Hematopoietic multipotent progenitor cell treated with erythropoietin and hydrocortisone succinate and interleukin-3 and kit ligand, for 4 days (in vitro differentiated cells): Measurements from ENCODE around the gene ZBTB24.
A peak's percentile ranks its signal among the peaks of the same experiment; 100 is the strongest.

Experiments
- DNase-seq: peaks from one replicate; pipeline ENCODE4 v3.0.0-alpha.2; 2015

ZBTB24 gene

GRCh38 chr6:109449064-109449794 lies 33.8 kb downstream of the ZBTB24 start:
- no peak for DNase-seq

DNA sequence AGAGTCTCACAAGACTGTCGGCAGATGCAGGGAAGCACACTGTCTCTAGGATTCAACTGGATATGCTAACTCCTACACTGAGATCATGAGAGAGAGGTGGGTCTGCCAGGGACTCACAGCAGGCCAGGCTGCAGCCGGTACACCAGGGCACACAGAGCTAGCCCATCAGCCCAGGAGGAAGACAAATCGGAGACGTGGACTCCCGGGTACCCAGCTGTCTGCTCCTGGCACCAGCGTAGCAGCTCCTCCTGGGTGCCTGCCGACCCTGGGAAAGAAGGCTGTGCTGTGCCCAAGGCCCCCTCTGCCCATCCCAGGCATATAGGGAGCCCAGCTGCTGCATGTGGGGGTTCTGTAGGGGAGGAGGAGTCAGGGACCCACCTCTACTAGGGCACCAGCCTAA lies 34.4 kb downstream of the ZBTB24 start:
- no peak for DNase-seq

DNA sequence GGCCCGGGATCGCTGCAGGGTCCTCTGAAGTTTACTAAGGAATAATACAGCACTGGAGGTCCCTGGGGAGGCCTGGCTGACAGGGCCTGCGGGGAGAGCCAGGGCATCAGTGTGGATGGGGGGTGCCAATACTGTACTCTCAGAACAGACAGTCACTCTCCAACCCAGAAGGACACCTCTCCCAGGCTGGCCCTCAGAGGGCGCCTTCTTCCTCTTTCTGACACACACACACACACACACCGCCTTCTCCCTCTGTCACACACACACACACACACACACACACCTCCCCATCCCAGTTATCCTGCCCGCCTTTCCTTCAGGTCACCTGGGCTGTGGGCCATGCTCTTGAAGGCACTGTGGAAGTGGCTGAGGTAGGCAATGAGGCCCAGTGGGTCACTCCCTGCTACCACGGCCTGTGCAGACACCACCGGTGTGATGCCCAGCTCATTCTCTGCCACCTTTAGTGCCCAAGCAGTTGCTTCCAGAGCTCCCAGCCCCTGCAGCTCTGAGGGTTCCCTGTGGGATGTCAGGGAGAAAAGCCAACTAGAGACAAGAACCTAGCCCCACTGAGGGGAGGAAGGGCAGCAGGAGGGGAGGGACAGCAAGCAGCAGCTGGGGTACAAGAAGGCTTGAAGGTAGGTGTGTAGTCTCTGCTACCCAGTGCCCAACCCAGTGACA lies 35.0 kb downstream of the ZBTB24 start:
- DNase-seq = peak; percentile 63

GRCh38 chr6:109447087-109447486 lies 35.9 kb downstream of the ZBTB24 start:
- no peak for DNase-seq

GRCh38 chr6:109446541-109446940 lies 36.5 kb downstream of the ZBTB24 start:
- no peak for DNase-seq

DNA sequence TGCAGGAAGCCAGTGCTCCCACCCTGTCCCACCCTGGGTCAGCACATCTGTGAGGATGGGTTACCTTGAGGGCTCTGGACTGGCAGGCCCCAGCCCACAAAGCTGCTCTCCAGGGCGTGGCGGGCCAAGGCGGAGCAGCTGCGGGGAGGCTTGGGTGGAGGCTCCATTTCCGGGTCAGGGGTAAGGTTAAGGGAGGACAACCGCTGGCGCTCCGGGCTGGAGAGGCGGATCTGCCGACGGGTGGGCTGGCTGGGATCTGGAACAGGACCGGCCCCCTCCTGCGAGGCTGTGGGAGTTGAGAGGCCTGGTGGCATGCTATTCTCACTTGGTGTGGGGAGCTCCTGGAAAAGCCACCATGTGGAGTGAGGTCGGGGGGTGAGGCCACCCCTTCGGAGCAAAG lies 36.9 kb downstream of the ZBTB24 start:
- no peak for DNase-seq

DNA sequence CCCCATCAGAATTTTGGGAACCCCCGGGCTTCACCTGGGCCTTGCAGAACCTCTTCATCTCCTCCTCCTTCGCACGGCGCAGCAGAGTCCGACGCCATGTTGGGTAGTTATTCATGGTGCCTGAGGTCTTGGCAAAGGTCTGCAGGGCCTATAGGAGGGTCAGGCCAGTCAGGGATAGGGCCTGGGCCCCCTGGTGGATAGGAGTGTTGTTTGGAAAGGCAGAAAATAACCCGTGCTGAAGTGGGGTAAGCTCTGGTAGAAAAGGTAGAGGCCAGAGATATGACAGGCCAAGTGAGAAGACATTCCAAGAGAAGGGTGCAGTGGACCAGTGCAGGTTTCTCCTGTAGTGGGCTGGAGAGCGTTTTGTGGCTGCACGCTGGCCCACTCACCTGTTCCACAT lies 37.6 kb downstream of the ZBTB24 start:
- DNase-seq = peak; percentile 44

GRCh38 chr6:109443425-109443950 lies 39.5 kb downstream of the ZBTB24 start:
- no peak for DNase-seq

GRCh38 chr6:109442393-109442924 lies 40.6 kb downstream of the ZBTB24 start:
- no peak for DNase-seq

GRCh38 chr6:109441069-109441816 lies 41.8 kb downstream of the ZBTB24 start:
- peak; percentile 78 for DNase-seq

- peak; percentile 95 for DNase-seq
Measured at GRCh38 chr6:109440331-109441068, 42.5 kb downstream of the ZBTB24 start, which contains the start of the genes PPIL6 and SMPD2. Gene PPIL6 (minus strand): TSS chr6:109440628. CDS start chr6:109440590, 38 bp downstream. Gene SMPD2 (plus strand): TSS chr6:109440724. CDS start chr6:109441122, 398 bp downstream.

- DNase-seq = no peak
Measured at GRCh38 chr6:109436041-109436440, 47.0 kb downstream of the ZBTB24 start.

DNA sequence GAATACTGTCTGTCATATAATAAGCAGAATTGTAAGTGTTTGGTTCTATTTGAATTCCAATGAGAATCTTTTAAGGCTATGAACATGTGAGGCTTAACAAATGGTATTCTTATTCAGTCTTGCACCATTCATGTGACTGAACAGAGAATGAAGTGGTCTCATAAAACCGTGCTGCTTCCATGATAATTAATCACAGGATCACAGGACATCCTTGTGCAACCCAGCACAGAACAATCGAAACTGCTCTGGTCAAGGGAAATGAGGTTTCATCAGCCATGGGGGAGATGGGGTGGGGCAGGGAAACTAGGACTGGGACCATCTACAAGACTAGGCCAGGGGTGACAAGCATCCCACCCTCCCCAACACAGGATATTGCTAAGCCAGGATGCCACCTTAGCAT lies 48.6 kb downstream of the ZBTB24 start:
- no peak for DNase-seq

DNA sequence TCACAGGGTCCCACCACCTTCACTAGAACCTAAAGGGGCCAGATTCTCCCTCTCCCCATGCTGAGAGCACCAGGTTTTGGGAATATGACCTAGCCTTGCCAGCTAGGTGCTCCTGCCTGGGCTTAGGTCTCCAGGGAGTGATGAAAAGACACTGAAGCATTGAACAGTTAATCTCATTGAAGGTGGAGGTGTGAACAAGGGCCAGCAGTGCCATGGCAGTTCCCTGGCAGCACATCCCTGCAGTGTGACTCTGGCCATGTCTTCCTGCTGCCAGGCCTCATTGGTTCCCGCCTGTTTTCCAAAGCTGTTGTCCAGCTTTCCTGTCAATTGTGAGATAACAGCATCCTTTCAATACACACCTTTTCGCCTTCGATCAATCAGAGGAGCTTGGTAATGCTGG lies 53.5 kb downstream of the ZBTB24 start:
- DNase-seq = no peak

DNA sequence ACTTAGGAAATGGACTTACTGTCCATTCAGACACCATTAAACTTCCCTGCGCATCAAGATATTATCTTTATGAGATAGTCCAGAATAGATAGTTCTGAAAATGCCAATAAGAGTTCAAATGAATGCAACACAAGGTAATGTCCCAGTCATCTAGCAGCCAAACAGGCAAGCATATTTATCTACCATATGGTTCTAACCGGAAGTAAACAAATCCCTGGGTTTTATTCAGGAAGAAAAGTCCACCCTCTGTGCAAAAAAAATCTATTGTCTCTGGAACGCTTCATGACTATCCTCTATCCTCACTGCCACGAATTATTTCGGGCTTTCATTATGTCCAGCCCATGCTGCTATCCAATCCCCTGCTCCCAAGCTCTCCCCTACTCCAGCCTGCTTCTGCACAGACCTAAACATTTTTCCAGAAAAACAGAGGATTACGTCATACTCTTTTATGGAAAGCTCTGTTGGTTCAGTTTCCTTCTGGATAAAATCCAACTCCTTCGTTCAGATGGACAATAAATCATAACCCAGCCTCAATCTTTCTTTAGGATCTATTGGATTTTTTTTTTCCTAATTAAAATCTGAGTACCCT lies 54.0 kb downstream of the ZBTB24 start:
- DNase-seq = no peak

DNA sequence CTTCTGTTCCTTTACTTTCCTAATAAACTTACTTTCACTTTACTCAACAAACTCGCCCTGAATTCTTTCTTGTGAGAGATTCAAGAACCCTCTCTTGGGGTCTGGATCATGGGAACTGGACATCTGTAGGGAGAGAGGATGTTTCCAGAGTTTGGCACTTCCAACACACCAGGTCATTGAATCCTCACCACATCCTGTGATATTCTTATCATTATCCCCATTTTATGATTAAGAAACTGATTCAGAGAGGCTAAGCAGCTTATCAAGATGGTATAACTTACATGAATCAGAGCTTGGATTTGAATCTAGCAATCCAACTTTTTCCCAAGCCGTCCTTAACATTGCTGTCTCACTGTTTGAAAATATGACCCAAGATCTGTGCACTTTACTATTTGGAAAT lies 58.1 kb downstream of the ZBTB24 start:
- DNase-seq = no peak

DNA sequence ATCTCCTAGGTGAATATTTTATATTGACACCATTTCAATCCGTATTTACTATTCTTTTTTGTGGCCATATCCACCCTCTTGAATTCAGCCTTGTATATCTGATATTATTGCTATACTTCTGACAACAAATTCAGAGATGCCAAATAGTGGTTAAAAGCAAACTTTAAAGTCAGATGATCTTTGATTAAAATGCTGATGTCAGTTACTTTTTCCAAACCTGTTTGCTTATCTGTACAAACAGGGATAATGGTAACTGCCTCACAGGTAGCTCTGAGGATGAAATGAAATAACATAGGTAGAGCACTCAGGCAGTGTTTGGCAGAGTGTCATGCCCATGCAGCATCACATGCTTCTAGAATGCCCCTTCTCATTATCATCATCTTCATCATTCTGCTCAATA lies 61.8 kb downstream of the ZBTB24 start:
- no peak for DNase-seq

- DNase-seq = no peak
Measured at GRCh38 chr6:109420751-109421150, 62.3 kb downstream of the ZBTB24 start.

- DNase-seq = no peak
Measured at GRCh38 chr6:109417646-109418045, 65.4 kb downstream of the ZBTB24 start.
